Measurements from ENCODE around the gene PLSCR1.

The PLSCR1 gene

GRCh38 chr3:146544002-146544928 lies at the start of gene PLSCR1:
TSS of gene PLSCR1 (minus strand) at chr3:146544607. CDS start at chr3:146536552, 8,055 bp downstream.
- DNase-seq (ENCODE audit: low read depth in 2 of 2, low spot score in 1 of 2), result peak; percentile 35 to 65

- no peak for DNase-seq (ENCODE audit: low read depth in 2 of 2, low spot score in 1 of 2)
These were observed 49.4 kb upstream of the PLSCR1 start for GRCh38 chr3:146593776-146594175.

GRCh38 chr3:146590521-146590920 lies 46.1 kb upstream of the PLSCR1 start:
- no peak for DNase-seq (ENCODE audit: low read depth in 2 of 2, low spot score in 1 of 2)

- no peak for DNase-seq (ENCODE audit: low read depth in 2 of 2, low spot score in 1 of 2)
These were observed 45.6 kb upstream of the PLSCR1 start for GRCh38 chr3:146589899-146590508.

GRCh38 chr3:146585156-146585555 lies 40.7 kb upstream of the PLSCR1 start:
- DNase-seq (ENCODE audit: low read depth in 2 of 2, low spot score in 1 of 2), result no peak

GRCh38 chr3:146581951-146582467 lies 37.6 kb upstream of the PLSCR1 start:
- no peak for DNase-seq (ENCODE audit: low read depth in 2 of 2, low spot score in 1 of 2)

GRCh38 chr3:146581080-146581601 lies 36.7 kb upstream of the PLSCR1 start:
- no peak for DNase-seq (ENCODE audit: low read depth in 2 of 2, low spot score in 1 of 2)

GRCh38 chr3:146577662-146578061 lies 33.3 kb upstream of the PLSCR1 start:
- no peak for DNase-seq (ENCODE audit: low read depth in 2 of 2, low spot score in 1 of 2)

- DNase-seq (ENCODE audit: low read depth in 2 of 2, low spot score in 1 of 2), result no peak
These were observed 31.2 kb upstream of the PLSCR1 start for GRCh38 chr3:146575636-146576035.

- DNase-seq (ENCODE audit: low read depth in 2 of 2, low spot score in 1 of 2), result no peak
These were observed 29.8 kb upstream of the PLSCR1 start for GRCh38 chr3:146574173-146574572.

- no peak for DNase-seq (ENCODE audit: low read depth in 2 of 2, low spot score in 1 of 2)
These were observed 24.9 kb upstream of the PLSCR1 start for GRCh38 chr3:146569314-146569713.

- no peak for DNase-seq (ENCODE audit: low read depth in 2 of 2, low spot score in 1 of 2)
These were observed 21.7 kb upstream of the PLSCR1 start for GRCh38 chr3:146566138-146566537.

- DNase-seq (ENCODE audit: low read depth in 2 of 2, low spot score in 1 of 2), result no peak
These were observed 17.5 kb upstream of the PLSCR1 start for GRCh38 chr3:146561879-146562278.

- DNase-seq (ENCODE audit: low read depth in 2 of 2, low spot score in 1 of 2), result no peak
These were observed 17.1 kb upstream of the PLSCR1 start for GRCh38 chr3:146561463-146561862.

GRCh38 chr3:146560678-146561077 lies 16.3 kb upstream of the PLSCR1 start:
- DNase-seq (ENCODE audit: low read depth in 2 of 2, low spot score in 1 of 2), result no peak

GRCh38 chr3:146559388-146559787 lies 15.0 kb upstream of the PLSCR1 start:
- DNase-seq (ENCODE audit: low read depth in 2 of 2, low spot score in 1 of 2), result no peak

- no peak for DNase-seq (ENCODE audit: low read depth in 2 of 2, low spot score in 1 of 2)
These were observed 14.4 kb upstream of the PLSCR1 start for GRCh38 chr3:146558781-146559180.

GRCh38 chr3:146557745-146558144 lies 13.3 kb upstream of the PLSCR1 start:
- DNase-seq (ENCODE audit: low read depth in 2 of 2, low spot score in 1 of 2), result no peak

- no peak for DNase-seq (ENCODE audit: low read depth in 2 of 2, low spot score in 1 of 2)
These were observed 10.9 kb upstream of the PLSCR1 start for GRCh38 chr3:146555311-146555710.

GRCh38 chr3:146554151-146554760 lies 9.8 kb upstream of the PLSCR1 start:
- DNase-seq (ENCODE audit: low read depth in 2 of 2, low spot score in 1 of 2), result no peak

GRCh38 chr3:146550743-146551510 lies 6.5 kb upstream of the PLSCR1 start:
- no peak for DNase-seq (ENCODE audit: low read depth in 2 of 2, low spot score in 1 of 2)
